DLD1 (cell line): ENCODE results near the gene AK8.

ENCODE experiments used
- in situ Hi-C: cut with HindIII; loops from 2 replicates; pipeline ENCODE4 v1.10.0; 2017; ENCODE audit warnings: low sequenced_read_pairs

The AK8 gene

GRCh38 chr9:132679946-132680625 lies 198.0 kb downstream of the AK8 start:
- in situ Hi-C loops, result loop anchor here (5.0 kb wide), 1 partner anchor 42 kb away; no protein-coding TSS in a partner anchor

DNA sequence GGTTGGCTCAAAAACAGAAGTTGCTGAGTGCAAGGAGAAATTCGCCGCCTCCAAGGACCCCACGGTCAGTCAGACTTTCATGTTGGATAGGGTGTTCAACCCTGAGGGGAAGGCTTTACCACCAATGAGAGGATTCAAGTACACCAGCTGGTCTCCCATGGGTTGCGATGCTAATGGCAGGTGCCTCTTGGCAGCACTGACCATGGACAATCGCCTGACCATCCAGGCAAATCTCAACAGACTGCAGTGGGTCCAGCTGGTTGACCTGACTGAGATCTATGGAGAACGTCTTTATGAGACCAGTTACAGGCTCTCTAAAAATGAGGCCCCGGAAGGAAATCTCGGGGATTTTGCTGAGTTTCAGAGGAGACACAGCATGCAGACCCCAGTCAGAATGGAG lies 200.1 kb downstream of the AK8 start:
- in situ Hi-C loops, result loop anchor here (5.0 kb wide), 1 partner anchor 44 kb away; no protein-coding TSS in a partner anchor
